ENCODE measurements around the gene LGMN. TPM values are rescaled to one million over a fixed set of nuclear protein-coding genes. Genes with fewer than 3 reads are reported as not detected.

Gene LGMN
- total and polyA plus RNA-seq, 2 donors (not counting 1 experiment from before 2014, with no cell fraction given), result 22.6 to 61.0 TPM

- H3K27ac ChIP-seq (ENCODE audit: insufficient read depth, low read length), result no peak overlapping the region
- H3K36me3 ChIP-seq (ENCODE audit: control insufficient read depth, insufficient read depth, low read length), result peaks cover 1% of the 10 kb centered on the region
- no peak for DNase-seq (ENCODE audit: low read depth in 2 of 2)
- H4K20me1 ChIP-seq (ENCODE audit: control insufficient read depth, extremely low read depth, insufficient read depth, low read length), result no peaks in the 10 kb centered on the region
- peaks cover 14% of the 10 kb centered on the region for H3K4me1 ChIP-seq (ENCODE audit: control insufficient read depth, extremely low read depth, insufficient read depth, low read length)
- H3K27me3 ChIP-seq (ENCODE audit: control insufficient read depth, insufficient read depth, low read length), result no peaks in the 10 kb centered on the region
- H2AFZ ChIP-seq (ENCODE audit: low read length), result no peak overlapping the region
- TF ChIP-seq, protein P1, sequence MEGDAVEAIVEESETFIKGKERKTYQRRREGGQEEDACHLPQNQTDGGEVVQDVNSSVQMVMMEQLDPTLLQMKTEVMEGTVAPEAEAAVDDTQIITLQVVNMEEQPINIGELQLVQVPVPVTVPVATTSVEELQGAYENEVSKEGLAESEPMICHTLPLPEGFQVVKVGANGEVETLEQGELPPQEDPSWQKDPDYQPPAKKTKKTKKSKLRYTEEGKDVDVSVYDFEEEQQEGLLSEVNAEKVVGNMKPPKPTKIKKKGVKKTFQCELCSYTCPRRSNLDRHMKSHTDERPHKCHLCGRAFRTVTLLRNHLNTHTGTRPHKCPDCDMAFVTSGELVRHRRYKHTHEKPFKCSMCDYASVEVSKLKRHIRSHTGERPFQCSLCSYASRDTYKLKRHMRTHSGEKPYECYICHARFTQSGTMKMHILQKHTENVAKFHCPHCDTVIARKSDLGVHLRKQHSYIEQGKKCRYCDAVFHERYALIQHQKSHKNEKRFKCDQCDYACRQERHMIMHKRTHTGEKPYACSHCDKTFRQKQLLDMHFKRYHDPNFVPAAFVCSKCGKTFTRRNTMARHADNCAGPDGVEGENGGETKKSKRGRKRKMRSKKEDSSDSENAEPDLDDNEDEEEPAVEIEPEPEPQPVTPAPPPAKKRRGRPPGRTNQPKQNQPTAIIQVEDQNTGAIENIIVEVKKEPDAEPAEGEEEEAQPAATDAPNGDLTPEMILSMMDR (conservative IDR thresholded peaks at IDR 0.05 in 1 of 2, IDR thresholded peaks at IDR 0.05 in 1 of 2; ENCODE audit: low read depth in 1 of 2, low read length in 2 of 2), result no peak
- TF ChIP-seq EZH2 (IDR thresholded peaks at IDR 0.05; ENCODE audit: low read length, missing control alignments), result no peak
- H3K9me3 ChIP-seq (ENCODE audit: control insufficient read depth, insufficient read depth, low read depth, low read length), result no peaks in the 10 kb centered on the region
- H3K4me2 ChIP-seq (ENCODE audit: extremely low read depth, insufficient read depth, low read length), result no peak overlapping the region
- H3K4me3 ChIP-seq (replicated peaks in 1 of 4; ENCODE audit: control extremely low read depth in 1 of 4, insufficient read depth in 1 of 4, low read depth in 3 of 4, low read length in 4 of 4), result no peak overlapping the region
- no peaks in the 10 kb centered on the region for H3K79me2 ChIP-seq (ENCODE audit: control insufficient read depth, insufficient read depth, low read length)
- no peak overlapping the region for H3K9ac ChIP-seq (ENCODE audit: insufficient read depth, low read length)
Observed at GRCh38 chr14:92668276-92668973, 80.0 kb downstream of the LGMN start.

GRCh38 chr14:92666251-92666650 is 82.2 kb downstream of the LGMN start:
- Histone ChIP-seq H3K27ac (ENCODE audit: insufficient read depth, low read length) (no peak overlapping the region), H3K4me1 (ENCODE audit: control insufficient read depth, extremely low read depth, insufficient read depth, low read length) (peaks cover 14% of the 10 kb centered on the region), H3K4me3 (replicated peaks in 1 of 4; ENCODE audit: control extremely low read depth in 1 of 4, insufficient read depth in 1 of 4, low read depth in 3 of 4, low read length in 4 of 4) (no peak overlapping the region), H3K27me3 (ENCODE audit: control insufficient read depth, insufficient read depth, low read length) (no peaks in the 10 kb centered on the region), H3K4me2 (ENCODE audit: extremely low read depth, insufficient read depth, low read length) (no peak overlapping the region), H3K9me3 (ENCODE audit: control insufficient read depth, insufficient read depth, low read depth, low read length) (no peaks in the 10 kb centered on the region), H3K79me2 (ENCODE audit: control insufficient read depth, insufficient read depth, low read length) (no peaks in the 10 kb centered on the region), H2AFZ (ENCODE audit: low read length) (no peak overlapping the region), H4K20me1 (ENCODE audit: control insufficient read depth, extremely low read depth, insufficient read depth, low read length) (no peaks in the 10 kb centered on the region), H3K9ac (ENCODE audit: insufficient read depth, low read length) (no peak overlapping the region), H3K36me3 (ENCODE audit: control insufficient read depth, insufficient read depth, low read length) (no peaks in the 10 kb centered on the region)
- TF ChIP-seq EZH2 (IDR thresholded peaks at IDR 0.05; ENCODE audit: low read length, missing control alignments), result no peak
- TF ChIP-seq, protein P1 (conservative IDR thresholded peaks at IDR 0.05 in 1 of 2, IDR thresholded peaks at IDR 0.05 in 1 of 2; ENCODE audit: low read depth in 1 of 2, low read length in 2 of 2), result no peak
- DNase-seq (ENCODE audit: low read depth in 2 of 2), result no peak

DNA sequence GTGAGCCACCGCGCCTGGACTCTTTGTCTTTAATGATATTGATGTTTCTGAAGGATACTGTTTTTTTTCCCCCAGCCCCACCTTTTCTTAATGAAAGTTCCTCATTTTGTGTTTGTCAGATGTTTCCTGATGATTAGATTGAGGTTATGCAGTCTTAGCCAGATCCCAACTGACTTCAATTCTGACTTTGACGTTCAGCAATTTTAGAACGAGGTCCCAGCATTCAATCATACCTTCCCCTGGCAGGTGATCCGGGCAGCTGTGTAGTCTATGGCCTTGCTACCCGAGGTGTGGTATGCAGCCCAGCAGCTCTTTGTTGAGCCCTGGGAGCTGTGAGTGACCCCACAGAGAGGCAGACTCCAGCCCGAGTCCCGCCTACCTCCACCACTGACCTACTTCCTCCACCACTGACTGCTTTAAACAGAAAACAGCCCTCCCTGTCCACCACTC is 82.7 kb downstream of the LGMN start:
- Histone ChIP-seq H3K4me2 (ENCODE audit: extremely low read depth, insufficient read depth, low read length) (no peak overlapping the region), H3K79me2 (ENCODE audit: control insufficient read depth, insufficient read depth, low read length) (no peaks in the 10 kb centered on the region), H3K27ac (ENCODE audit: insufficient read depth, low read length) (no peak overlapping the region), H3K36me3 (ENCODE audit: control insufficient read depth, insufficient read depth, low read length) (no peaks in the 10 kb centered on the region), H4K20me1 (ENCODE audit: control insufficient read depth, extremely low read depth, insufficient read depth, low read length) (no peaks in the 10 kb centered on the region), H2AFZ (ENCODE audit: low read length) (no peak overlapping the region), H3K4me1 (ENCODE audit: control insufficient read depth, extremely low read depth, insufficient read depth, low read length) (peaks cover 12% of the 10 kb centered on the region), H3K9ac (ENCODE audit: insufficient read depth, low read length) (no peak overlapping the region), H3K27me3 (ENCODE audit: control insufficient read depth, insufficient read depth, low read length) (no peaks in the 10 kb centered on the region), H3K9me3 (ENCODE audit: control insufficient read depth, insufficient read depth, low read depth, low read length) (no peaks in the 10 kb centered on the region), H3K4me3 (replicated peaks in 1 of 4; ENCODE audit: control extremely low read depth in 1 of 4, insufficient read depth in 1 of 4, low read depth in 3 of 4, low read length in 4 of 4) (no peak overlapping the region)
- TF ChIP-seq, protein P1 (conservative IDR thresholded peaks at IDR 0.05 in 1 of 2, IDR thresholded peaks at IDR 0.05 in 1 of 2; ENCODE audit: low read depth in 1 of 2, low read length in 2 of 2), result no peak
- TF ChIP-seq EZH2 (IDR thresholded peaks at IDR 0.05; ENCODE audit: low read length, missing control alignments), result no peak
- DNase-seq (ENCODE audit: low read depth in 2 of 2), result no peak
